Measurements from ENCODE around the gene EPB41L4A.
"Not testable (repeated sequence)": the region's sequence is repeated elsewhere in the genome, so short reads cannot be mapped to it uniquely, and the experiment has no call there.

Gene EPB41L4A, protein sequence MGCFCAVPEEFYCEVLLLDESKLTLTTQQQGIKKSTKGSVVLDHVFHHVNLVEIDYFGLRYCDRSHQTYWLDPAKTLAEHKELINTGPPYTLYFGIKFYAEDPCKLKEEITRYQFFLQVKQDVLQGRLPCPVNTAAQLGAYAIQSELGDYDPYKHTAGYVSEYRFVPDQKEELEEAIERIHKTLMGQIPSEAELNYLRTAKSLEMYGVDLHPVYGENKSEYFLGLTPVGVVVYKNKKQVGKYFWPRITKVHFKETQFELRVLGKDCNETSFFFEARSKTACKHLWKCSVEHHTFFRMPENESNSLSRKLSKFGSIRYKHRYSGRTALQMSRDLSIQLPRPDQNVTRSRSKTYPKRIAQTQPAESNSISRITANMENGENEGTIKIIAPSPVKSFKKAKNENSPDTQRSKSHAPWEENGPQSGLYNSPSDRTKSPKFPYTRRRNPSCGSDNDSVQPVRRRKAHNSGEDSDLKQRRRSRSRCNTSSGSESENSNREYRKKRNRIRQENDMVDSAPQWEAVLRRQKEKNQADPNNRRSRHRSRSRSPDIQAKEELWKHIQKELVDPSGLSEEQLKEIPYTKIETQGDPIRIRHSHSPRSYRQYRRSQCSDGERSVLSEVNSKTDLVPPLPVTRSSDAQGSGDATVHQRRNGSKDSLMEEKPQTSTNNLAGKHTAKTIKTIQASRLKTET

DNA sequence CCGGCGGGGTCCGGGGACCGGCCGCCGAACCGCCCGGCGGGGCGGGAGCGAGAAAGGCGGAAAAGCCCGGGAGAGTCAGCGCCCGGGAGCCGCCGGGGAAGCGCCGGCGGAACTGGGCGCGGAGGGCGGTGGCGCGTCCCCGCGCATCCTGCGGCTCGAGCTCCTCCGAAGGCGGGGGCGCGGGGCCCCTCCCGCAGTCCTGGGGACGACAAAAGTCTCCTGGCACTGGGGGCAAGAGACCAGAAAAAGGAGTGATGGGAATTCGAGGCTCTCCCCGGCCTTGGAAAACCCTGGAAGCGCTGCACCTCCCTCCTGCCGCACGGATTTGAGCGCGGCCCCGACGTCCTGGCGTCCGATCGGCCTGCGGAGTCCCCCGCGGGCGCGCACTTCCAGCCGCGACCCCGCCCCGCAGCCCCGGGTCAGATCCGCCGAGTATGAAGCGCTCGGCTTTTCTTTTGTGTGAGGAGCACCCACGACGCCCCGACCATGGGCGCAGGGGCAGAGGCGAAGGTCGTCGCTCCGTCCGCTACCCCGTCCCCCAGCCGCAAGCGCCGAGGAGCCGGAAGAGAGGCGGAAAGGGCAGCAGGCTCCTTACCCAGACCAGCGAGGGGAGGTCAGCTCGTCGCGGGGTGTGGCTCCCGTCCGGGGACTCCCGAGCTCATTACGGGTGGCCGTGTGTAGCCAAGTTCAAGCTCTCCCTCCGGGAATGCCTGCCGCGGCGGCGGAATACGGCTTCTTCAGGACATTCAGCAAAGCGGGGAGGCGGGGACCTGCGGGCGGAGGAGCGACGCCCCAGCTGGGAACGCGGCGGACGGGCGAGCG, at the start of gene EPB41L4A:
Gene EPB41L4A (minus strand): TSS at position 114 of the 822 bp plus-strand sequence. CDS start 238 bp downstream, outside the sequence.
- intact Hi-C loops (cut with DNase I): no loop called here
- DNase-seq: peak in 9 of 10 donors; percentile 2 to 84 (median 28)

DNA sequence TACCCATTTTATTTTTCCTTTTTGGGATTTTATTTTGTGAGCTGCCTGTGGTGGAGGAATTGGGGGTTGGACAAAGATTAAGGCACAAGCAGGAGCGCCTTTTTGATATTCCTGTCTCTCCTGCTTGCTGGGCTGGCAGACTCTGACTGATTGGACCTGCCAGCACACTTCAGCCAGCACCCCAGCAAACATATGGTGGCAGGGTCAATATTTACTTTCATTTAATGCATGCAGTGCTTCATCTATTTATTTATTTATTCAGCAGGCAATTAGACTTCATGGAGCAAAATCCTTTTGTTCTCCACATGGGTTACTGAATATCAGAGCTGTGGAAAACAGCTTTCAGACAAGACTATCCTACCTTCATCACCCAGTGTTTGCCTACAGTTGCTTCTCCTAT, 48.4 kb upstream of the EPB41L4A start:
- intact Hi-C loops (cut with DNase I): no loop called here
- DNase-seq: no peak

DNA sequence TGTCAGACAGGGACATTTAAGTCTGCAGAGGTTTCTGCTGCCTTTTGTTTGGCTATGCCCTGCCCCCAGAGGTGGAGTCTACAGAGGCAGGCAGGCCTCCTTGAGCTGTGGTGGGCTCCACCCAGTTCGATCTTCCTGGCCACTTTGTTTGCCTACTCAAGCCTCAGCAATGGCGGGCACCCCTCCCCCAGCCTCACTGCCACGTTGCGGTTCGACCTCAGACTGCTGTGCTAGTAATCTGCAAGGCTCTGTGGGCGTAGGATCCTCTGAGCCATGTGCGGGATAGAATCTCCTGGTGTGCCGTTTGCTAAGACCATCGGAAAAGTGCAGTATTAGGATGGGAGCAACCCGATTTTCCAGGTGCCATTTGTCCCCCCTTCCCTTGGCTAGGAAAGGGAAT, 47.2 kb upstream of the EPB41L4A start:
- DNase-seq; intact Hi-C loops (cut with DNase I): not testable (repeated sequence)

DNA sequence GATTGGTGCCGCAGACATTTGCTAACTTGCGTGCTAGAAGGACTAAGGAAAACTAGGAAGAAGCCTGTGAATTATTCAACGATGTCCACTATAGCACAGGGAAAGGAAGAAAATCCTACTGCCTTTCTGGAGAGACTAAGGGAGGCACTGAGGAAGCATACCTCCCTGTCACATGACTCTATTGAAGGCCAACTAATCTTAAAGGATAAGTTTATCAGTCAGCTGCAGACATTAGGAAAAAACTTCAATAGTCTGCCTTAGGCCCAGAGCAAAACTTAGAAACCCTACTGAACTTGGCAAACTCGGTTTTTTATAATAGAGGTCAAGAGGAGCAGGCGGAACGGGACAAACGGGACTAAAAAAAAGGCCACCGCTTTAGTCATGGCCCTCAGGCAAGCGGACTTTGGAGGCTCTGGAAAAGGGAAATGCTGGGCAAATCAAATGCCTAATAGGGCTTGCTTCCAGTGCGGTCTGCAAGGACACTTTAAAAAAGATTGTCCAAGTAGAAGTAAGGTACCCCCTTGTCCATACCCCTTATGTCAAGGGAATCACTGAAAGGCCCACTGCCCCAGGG, 28.2 kb upstream of the EPB41L4A start:
- intact Hi-C loops (cut with DNase I); DNase-seq: not testable (repeated sequence)

DNA sequence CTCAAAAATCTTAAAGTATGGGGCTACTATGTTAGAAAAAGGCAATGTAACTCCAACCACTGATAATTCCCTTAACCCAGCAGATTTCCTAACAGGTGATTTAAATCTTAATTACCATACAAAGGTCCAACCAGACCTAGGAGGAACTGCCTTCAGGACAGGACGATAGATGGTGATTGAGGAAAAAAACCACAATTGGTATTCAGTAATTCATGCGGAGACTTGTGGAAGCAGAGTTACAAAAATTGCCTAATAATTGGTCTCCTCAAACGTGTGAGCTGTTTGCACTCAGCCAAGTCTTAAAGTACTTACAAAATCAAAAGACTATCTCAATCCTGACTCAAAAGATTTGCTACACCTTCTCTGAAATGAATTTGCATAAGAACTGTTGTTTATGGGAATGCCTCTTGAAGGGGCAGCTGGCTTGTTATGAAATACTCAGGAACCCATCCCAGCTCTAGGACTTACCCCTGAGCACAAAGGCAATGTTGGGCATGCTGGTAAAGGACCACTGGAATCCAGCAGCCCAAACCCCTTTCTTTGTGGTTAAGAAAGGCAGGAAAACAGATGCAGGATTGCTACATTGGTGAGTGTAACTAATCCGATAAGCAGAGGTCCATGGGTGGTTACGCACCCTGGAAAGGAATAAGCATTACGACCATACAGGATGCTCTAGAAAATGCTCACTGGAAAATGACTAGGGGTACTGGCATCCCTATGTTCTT, 26.7 kb upstream of the EPB41L4A start:
- intact Hi-C loops (cut with DNase I): no loop called here
- DNase-seq: no peak

DNA sequence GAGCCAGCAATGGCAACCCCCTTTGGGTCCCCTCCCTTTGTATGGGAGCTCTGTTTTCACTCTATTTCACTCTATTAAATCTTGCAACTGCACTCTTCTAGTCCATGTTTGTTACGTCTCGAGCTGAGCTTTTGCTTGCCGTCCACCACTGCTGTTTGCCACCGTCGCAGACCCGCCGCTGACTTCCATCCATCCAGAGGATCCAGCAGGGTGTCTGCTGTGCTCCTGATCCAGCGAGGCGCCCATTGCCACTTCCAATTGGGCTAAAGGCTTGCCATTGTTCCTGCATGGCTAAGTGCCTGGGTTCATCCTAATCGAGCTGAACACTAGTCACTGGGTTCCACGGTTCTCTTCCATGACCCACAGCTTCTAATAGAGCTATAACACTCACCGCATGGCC, 24.9 kb upstream of the EPB41L4A start:
- peak in 1 of 10 donors; percentile 70 for DNase-seq
- intact Hi-C loops (cut with DNase I): not testable (repeated sequence)

DNA sequence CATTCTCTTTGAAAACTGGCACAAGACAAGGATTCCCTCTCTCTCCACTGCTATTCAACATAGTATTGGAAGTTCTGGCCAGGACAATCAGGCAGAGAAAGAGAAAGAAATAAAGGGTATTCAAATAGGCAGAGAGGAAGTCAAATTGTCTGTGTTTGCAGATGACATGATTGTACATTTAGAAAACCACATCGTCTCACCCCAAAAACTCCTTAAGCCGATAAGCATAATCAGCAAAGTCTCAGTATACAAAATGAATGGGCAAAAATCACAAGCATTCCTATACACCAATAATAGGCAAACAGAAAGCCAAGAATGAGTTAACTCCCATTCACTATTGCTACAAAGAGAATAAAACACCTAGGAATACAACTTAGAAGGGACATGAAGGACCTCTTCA, 21.0 kb upstream of the EPB41L4A start:
- DNase-seq: no peak
- intact Hi-C loops (cut with DNase I): no loop called here

DNA sequence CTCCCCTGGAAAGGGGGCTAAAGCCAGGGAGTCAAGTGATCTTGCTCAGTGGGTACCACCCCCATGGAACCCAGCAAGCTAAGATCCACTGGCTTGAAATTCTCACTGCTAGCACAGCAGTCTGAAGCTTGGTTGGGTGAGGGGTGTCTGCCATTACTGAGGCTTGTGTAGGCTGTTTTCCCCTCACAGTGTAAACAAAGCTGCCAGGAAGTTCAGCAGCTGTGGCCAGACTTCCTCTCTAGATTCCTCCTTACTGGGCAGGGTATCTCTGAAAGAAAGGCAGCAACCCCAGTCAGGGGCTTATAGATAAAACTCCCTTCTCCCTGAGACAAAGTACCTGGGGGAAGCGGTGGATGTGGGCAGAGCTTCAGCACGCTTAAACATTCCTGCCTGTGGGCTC, 17.1 kb upstream of the EPB41L4A start:
- DNase-seq: no peak
- intact Hi-C loops (cut with DNase I): no loop called here

DNA sequence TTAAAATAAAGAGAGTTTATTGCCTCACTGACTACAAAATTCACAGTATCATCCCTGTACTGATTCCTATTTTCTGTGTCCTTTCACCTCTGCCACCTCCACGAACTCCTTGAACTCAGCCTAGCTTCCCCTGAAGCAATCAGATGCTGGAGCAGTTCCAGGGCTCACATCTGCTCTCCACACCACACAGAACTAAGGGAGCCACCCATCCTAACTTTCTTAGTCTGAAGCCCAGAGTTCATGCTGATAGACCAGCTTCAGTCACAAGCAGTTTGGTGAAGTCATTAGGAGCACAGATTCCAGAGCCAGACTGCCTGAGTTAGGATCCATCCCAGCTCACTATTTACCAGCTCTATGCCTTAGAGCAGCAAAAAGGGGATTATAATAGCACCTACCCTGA, 15.6 kb upstream of the EPB41L4A start:
- intact Hi-C loops (cut with DNase I): no loop called here

DNA sequence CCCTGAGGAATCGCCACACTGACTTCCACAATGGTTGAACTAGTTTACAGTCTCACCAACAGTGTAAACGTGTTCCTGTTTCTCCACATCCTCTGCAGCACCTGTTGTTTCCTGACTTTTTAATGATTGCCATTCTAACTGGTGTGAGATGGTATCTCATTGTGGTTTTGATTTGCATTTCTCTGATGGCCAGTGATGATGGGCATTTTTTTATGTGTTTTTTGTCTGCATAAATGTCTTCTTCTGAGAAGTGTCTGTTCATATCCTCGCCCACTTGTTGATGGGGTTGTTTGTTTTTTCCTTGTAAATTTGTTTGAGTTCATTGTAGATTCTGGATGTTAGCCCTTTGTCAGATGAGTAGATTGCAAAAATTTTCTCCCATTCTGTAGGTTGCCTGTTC, 7.1 kb upstream of the EPB41L4A start:
- intact Hi-C loops (cut with DNase I); DNase-seq: not testable (repeated sequence)

More for the DNA sequence above, 15.6 kb upstream of the EPB41L4A start:
- no peak for DNase-seq

DNA sequence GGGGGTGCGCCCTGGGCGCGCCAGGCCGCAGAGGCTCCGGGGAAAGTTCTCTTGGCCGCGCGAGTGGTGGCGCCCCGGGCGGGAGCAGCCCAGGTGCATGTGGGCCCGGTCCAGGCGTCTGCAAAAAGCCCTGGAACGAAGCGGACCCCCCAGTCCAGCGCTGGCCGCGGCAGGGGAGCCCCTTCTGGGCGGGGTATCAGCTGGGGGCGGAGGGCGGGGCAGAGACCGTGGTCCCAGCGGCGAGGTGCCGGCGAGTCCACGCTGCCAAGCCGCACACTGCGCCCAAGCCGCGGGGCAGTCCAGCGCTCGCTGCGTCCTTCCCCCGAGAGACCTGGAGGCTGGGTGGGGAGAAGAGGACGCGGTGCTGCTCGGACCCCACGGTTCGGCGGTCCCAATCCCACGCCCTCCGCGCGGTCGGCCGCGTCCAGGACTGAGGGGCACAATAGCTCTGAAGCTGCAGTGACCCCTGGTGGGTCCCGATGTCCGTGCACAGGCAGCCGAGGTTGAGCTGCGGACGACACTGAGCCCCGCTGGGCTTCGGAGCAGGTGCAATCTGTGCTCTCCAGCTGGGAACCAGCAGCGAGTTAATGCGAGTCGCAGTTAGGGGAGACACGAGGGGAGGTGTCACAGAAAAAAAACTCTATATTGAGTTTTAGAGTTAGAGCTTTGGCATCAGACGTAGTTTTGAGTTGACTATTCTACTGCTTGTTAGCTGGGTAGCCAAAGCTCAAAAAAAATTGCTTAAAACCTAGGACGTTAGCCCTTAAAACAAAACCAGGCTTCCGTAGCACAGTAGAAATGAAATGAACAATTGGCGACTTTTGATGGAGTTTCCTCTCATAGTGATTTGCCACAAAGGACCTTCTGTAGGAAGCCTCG, 1.1 kb upstream of the EPB41L4A start:
- DNase-seq: peak; percentile 32 to 96 (median 78)
- intact Hi-C loops (cut with DNase I): loop anchor here (1.0 to 2.0 kb wide), 2 partner anchors 210 to 245 kb away; no protein-coding TSS in a partner anchor

DNA sequence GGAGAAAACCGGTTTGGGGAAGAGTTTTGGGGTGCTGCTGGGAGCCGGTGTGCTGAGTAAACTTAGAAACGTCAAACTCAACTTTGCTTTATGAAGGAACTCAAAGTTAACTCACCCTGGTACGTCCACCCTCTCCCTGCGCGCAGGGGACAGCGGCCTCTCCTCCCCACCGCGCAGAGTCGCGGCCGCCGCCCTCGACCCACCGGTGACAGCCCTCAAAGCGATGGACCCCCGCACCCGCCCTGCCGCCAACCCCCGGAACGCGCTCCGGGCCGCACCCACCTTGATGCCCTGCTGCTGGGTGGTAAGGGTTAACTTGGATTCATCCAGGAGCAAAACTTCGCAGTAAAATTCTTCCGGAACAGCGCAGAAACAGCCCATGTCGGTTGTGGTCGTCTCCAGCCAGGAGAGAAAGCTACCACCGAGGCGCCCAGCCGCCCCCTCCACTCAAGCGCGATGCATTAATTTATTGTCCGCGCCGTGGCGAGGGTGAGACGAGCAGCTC, 366 bp downstream of the EPB41L4A start:
- DNase-seq: peak in 3 of 10 donors; percentile 17 to 79 (median 72)
- intact Hi-C loops (cut with DNase I): no loop called here

DNA sequence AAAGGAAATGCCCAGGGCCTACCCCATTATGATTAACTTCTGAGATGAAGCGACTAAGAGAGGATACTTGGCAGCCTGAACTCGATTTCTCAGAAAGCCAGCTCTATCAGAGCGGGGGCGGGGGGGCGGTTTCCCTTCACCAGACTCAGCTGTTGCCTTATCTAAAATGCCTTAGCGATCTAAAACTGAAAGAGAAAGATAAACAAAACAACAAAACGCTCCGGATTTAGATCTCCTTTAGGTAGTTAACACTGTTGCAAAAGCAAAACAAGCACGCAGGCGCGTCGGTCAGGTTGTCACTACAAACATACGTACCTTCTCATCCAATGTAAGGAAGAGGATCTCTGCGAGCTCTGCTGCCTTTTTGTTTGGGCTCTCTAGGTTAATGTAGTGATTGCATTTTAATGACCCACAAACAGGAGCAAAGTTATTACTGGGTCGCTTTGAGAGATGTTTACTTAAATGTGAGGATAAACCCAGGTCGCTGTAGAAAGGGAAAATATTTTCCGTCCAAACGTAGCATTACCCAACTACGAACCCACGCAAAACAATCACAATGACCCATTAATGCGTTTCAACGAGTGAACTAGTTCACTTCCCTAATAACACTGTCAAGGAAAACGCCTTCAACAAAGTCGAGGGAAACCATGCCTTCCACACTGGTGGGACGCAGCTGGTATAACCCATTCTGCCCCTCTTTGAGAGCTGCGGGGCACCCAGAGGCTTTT, 982 bp downstream of the EPB41L4A start:
- intact Hi-C loops (cut with DNase I): no loop called here
- DNase-seq: peak in 6 of 10 donors; percentile 7 to 75 (median 19)

DNA sequence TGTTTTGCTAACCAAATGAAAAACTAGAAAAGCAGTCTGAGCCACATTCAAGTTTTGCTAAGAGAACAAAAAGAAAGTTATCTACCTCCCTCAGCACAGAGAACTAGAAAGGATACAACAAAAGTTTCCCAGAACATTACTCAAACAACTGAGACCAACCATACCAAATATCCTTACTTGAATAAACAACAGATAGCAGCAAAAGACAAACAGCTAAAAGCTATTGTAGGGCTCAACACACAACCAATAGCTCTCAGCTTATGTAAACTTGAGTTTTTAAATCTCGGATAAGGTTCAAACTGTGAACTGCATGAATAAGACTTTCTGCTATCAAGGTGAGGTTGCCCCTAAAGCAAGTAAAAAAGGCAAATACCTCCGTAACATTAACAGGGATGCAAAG, 3.5 kb downstream of the EPB41L4A start:
- intact Hi-C loops (cut with DNase I): no loop called here
- DNase-seq: no peak

DNA sequence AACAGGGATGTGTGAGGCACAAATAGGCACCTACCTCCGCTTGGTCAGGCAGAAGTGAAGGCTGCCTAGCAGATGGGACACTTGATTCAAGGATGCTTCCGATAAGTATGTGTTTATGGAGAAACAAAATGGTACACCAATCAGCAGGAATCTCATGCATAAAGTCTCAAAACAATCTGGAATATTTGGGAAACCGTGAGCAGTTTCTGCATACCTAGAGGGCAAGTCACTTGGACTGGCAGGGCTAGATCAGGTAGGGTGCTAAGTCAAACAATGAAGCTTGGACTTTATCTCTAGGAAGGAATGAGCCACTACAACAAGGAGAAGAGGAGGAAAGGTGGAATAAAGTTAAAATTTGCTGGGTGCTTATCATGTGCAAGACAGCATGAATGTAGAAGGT, 5.5 kb downstream of the EPB41L4A start:
- intact Hi-C loops (cut with DNase I): no loop called here
- DNase-seq: no peak

DNA sequence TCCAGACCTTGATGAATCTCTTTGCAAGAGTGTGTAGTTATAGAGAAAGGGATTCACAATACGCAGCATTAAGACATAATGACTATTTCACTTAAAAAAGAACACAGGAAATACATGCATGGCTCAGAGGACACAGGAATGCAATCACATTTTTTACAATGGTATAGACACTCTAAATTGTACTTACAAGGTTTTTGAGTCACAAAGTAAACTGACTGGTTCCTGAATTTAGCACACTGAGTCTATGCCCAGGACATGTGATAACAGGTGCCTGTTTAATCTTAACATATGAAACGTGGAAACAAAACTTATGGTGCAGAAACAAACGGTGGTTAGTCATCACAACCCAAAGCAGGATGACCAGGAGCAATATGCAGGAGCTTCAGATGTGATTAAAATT, 6.7 kb downstream of the EPB41L4A start:
- intact Hi-C loops (cut with DNase I): no loop called here
- DNase-seq: no peak

DNA sequence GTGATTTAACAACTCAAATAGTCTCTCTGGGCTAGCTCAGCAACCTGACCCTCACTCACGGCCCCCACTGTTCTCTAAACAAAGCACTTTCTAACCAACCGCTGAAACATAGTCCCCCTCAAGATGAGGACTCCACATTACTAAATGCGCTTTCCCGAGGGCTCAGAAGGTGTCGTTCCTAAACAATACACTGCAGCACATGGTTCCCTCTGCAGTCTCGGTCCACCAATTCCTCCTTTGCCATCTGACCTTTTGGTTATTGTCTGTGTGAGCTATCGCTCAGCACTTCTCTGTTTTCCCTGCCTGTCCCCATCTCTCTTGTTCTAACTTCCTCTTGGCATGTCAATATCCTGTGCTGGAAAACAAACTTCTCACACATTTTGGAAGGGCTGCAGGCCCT, 7.2 kb downstream of the EPB41L4A start:
- intact Hi-C loops (cut with DNase I): no loop called here
- no peak for DNase-seq

DNA sequence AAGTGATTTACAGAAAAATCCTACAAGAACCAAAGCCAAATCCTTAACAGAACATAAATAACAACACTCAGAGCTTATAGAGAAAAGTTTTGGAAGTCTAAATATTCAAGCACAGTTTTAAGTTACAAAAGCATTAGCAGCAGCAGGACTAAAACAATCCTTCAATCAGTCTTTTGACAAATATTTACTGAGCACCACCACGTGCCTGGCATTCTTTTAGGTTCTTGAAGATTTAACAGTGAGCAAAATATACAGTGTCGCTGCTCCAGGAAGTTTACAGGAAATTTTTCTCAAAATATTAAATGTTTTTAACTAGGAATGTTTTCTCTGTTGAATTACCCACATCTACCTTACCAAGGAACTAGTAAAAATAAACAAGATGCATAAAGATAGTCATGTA, 11.4 kb downstream of the EPB41L4A start:
- intact Hi-C loops (cut with DNase I): no loop called here
- DNase-seq: no peak
